ENCODE measurements around the gene FSTL4. TPM values are rescaled to one million over a fixed set of nuclear protein-coding genes. Genes with fewer than 3 reads are reported as not detected.

FSTL4 gene
- total RNA-seq, 6 donors from 2014 or later = 0.49 to 4.6 (median 1.1) TPM

DNA sequence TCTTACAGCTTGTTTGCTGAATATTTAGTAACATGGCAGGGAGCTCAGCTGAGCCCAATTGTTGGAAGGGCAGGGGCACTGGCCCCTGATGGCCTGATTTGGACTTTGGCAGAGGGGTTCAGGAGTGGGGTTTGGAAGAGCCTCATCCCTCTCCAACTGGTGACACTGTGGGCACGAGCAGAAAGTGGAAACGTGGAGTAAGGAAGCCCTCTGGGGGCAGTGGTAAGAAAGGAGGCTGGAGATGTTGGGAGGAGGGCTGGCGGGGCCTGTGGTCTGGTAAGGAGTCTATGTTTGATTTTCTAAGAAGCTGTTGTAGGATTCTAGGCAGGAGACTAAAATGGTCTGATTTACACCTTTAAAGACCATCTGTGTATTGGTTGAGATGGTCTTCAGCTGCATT lies 351.6 kb downstream of the FSTL4 start:
- H3K4me1 ChIP-seq = no peaks in the 10 kb centered on the region
- no peaks in the 10 kb centered on the region for H3K27me3 ChIP-seq
- no peak overlapping the region for H3K27ac ChIP-seq
- no peaks in the 10 kb centered on the region for H3K36me3 ChIP-seq
- no peak for ATAC-seq (ENCODE audit: low FRiP score in 2 of 2)
- H3K9me3 ChIP-seq = no peaks in the 10 kb centered on the region
- DNase-seq = no peak
- H3K4me3 ChIP-seq = no peak overlapping the region
- TF ChIP-seq EP300 (IDR thresholded peaks at IDR 0.05) (no peak), POLR2AphosphoS5 (IDR thresholded peaks at IDR 0.05) (no peak), POLR2A (IDR thresholded peaks at IDR 0.05) (no peak)
- TF ChIP-seq, protein P1, sequence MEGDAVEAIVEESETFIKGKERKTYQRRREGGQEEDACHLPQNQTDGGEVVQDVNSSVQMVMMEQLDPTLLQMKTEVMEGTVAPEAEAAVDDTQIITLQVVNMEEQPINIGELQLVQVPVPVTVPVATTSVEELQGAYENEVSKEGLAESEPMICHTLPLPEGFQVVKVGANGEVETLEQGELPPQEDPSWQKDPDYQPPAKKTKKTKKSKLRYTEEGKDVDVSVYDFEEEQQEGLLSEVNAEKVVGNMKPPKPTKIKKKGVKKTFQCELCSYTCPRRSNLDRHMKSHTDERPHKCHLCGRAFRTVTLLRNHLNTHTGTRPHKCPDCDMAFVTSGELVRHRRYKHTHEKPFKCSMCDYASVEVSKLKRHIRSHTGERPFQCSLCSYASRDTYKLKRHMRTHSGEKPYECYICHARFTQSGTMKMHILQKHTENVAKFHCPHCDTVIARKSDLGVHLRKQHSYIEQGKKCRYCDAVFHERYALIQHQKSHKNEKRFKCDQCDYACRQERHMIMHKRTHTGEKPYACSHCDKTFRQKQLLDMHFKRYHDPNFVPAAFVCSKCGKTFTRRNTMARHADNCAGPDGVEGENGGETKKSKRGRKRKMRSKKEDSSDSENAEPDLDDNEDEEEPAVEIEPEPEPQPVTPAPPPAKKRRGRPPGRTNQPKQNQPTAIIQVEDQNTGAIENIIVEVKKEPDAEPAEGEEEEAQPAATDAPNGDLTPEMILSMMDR (IDR thresholded peaks at IDR 0.05) = no peak
- 55 to 60% methylated on average over 3 of the region's 3 CpGs for WGBS, 2 donors

DNA sequence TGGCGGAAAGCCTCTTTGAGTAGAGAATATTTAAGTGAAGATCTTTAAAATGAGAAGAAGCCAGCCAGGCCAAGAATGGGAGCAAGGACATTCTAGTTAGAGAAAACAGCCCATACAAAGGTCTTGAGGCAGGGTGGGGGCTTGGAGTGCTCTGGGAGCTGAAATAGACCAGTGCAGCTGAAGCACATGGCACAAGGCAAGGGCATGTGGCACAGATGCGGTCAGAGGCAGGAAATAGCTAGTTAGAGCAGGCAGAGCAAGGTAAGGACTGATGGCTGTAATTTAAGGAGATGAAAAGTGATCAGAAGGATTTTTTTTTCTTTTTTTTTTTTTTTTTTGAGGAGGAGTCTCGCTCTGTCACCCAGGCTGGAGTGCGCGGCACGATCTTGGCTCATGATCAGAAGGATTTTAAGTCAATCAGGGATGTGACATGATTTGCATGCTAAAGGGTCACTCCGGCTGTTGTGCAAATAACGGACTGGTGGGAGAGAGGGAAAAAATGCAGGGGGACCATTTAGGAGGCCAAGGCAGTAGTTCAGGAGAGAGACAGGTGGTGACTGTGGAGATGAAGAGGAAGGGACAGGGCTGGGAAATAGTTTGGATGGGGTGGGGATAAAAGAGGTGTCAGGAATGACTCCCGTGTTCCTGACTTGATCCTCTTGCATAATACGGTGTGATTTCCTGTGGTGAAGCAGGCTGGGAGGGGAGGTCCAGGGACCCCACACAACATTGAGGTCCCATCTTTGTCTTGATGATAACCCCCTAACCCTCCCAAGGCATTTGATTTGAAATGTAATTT lies 352.9 kb downstream of the FSTL4 start:
- Histone ChIP-seq H3K27me3 (no peaks in the 10 kb centered on the region), H3K27ac (no peak overlapping the region), H3K36me3 (no peaks in the 10 kb centered on the region), H3K9me3 (no peaks in the 10 kb centered on the region), H3K4me1 (no peaks in the 10 kb centered on the region), H3K4me3 (no peak overlapping the region)
- ATAC-seq (ENCODE audit: low FRiP score in 2 of 2) (no peak), DNase-seq (no peak)
- 54 to 66% methylated on average over 10 of the region's 10 CpGs for WGBS, 2 donors
- TF ChIP-seq, protein P1 (IDR thresholded peaks at IDR 0.05) = no peak
- TF ChIP-seq POLR2AphosphoS5 (IDR thresholded peaks at IDR 0.05) = no peak
- TF ChIP-seq EP300 (IDR thresholded peaks at IDR 0.05) = no peak
- no peak for TF ChIP-seq POLR2A (IDR thresholded peaks at IDR 0.05)

DNA sequence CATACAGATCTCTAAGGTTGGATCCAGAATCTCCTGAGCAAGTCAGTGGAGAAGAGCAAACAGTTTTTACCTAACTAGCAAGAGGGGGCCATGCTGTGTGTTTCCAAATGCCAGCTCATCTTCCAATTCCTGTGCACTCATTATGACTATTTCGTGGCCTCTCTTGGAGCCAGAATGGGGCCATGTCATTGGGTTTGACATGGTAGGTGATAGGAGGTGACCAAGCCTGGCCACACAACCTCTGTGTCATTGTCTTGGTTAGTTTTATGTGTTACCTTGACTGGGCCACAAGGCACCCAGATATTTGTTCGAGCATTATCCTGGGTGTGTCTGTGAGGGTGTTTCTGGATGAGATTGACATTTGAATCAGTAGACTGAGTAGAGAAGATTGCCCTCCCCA lies 354.4 kb downstream of the FSTL4 start:
- DNase-seq (no peak), ATAC-seq (ENCODE audit: low FRiP score in 2 of 2) (no peak)
- Histone ChIP-seq H3K27ac (no peak overlapping the region), H3K4me1 (no peaks in the 10 kb centered on the region), H3K9me3 (no peaks in the 10 kb centered on the region), H3K36me3 (no peaks in the 10 kb centered on the region), H3K4me3 (no peak overlapping the region), H3K27me3 (no peaks in the 10 kb centered on the region)
- TF ChIP-seq POLR2A (IDR thresholded peaks at IDR 0.05) (no peak), POLR2AphosphoS5 (IDR thresholded peaks at IDR 0.05) (no peak), EP300 (IDR thresholded peaks at IDR 0.05) (no peak)
- TF ChIP-seq, protein P1 (IDR thresholded peaks at IDR 0.05) = no peak
- 91 to 95% methylated on average over 2 of the region's 2 CpGs for WGBS, 2 donors

DNA sequence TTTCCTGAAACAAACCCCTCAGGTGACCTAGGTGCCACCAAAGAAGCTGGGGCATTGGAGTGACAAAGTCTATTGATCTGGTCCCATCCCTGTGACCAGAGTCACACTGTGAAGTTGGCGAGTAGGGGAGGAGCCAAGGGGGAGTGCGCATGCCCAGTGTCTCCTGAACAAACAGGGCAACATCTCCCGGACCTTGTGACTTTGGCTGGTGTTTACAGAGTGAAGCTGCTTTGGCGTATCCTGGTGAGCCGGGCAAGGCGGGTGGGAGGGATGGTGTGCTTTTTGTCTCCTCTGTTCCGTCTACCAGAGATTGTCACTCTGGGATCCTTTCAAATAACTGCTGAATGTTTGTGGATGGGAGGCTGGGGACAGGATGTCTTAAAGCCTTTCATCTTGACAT lies 356.1 kb downstream of the FSTL4 start:
- no peak overlapping the region for H3K27ac ChIP-seq

More for the DNA sequence above, 356.1 kb downstream of the FSTL4 start:
- WGBS, 2 donors = 77 to 89% methylated on average over 6 to 7 of the region's 7 CpGs
- Histone ChIP-seq H3K36me3 (no peaks in the 10 kb centered on the region), H3K9me3 (no peaks in the 10 kb centered on the region), H3K4me3 (no peak overlapping the region), H3K27me3 (no peaks in the 10 kb centered on the region), H3K4me1 (no peaks in the 10 kb centered on the region)
- DNase-seq (no peak), ATAC-seq (ENCODE audit: low FRiP score in 2 of 2) (no peak)
- TF ChIP-seq POLR2A (IDR thresholded peaks at IDR 0.05) = no peak
- no peak for TF ChIP-seq EP300 (IDR thresholded peaks at IDR 0.05)
- TF ChIP-seq, protein P1 (IDR thresholded peaks at IDR 0.05) = no peak
- TF ChIP-seq POLR2AphosphoS5 (IDR thresholded peaks at IDR 0.05) = no peak

Measured in upper lobe of left lung (tissue), 6 donors.